GM12892 (cell line): Measurements from ENCODE around the gene ADRA2B.

ENCODE experiments used
- DNase-seq: peaks from one replicate; pipeline ENCODE4 v3.0.0; 2011; ENCODE audit not compliant: insufficient read length
- FAIRE-seq: peaks from 2 replicates; lab custom pipeline; 2011; peaks lifted over from hg19 to GRCh38; lab: Jason Lieb, UNC
- POLR2A ChIP-seq: IDR thresholded peaks from 2 replicates; pipeline ENCODE4 v1.6.1; 2011; ENCODE audit warnings: low read depth, low read length, control low read depth
- POLR2AphosphoS5 ChIP-seq: IDR thresholded peaks from 2 replicates; pipeline ENCODE4 v1.6.1; 2011; ENCODE audit warnings: low read depth, low read length, control low read depth
- TAF1 ChIP-seq: IDR thresholded peaks from 2 replicates; pipeline ENCODE4 v1.6.1; 2011; ENCODE audit warnings: low read depth, mild to moderate bottlenecking, control low read depth, low read length, borderline replicate concordance

ADRA2B gene

GRCh38 chr2:96104487-96104861 lies 11.9 kb downstream of the ADRA2B start:
- TF ChIP-seq TAF1 = no peak
- TF ChIP-seq POLR2AphosphoS5 = no peak
- no peak for TF ChIP-seq POLR2A
- no peak for FAIRE-seq
- no peak for DNase-seq

GRCh38 chr2:96103761-96104486 lies 12.4 kb downstream of the ADRA2B start:
- DNase-seq (peak; percentile 8), FAIRE-seq (no peak)
- TF ChIP-seq POLR2A (no peak), POLR2AphosphoS5 (no peak), TAF1 (no peak)

DNA sequence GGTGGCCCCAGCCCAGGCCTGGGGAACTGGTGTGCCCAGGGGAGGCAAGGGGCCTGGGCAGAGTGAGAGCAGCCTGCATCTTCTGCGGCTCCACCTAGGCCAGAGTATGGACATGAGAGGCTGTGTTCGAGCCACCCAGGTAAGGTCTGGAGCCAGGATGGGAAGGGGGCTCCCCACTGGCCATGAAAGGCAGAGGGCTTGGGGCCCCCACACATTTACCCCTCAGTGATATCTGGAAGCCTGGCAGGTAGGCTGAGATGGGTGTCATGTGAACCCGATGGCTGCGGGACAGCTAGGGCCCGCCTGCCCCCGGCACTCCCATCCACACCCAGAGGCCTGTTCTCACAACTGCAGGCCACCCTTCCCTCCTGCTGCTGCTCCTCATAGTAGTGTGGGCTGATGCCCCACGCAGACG lies 13.2 kb downstream of the ADRA2B start:
- peak; percentile 9 for DNase-seq
- TF ChIP-seq POLR2A (no peak), POLR2AphosphoS5 (no peak), TAF1 (no peak)
- FAIRE-seq = no peak

- DNase-seq (peak; percentile 7), FAIRE-seq (no peak)
- TF ChIP-seq POLR2AphosphoS5 = no peak
- no peak for TF ChIP-seq POLR2A
- TF ChIP-seq TAF1 = no peak
Measured at GRCh38 chr2:96102596-96103186, 13.7 kb downstream of the ADRA2B start.

DNA sequence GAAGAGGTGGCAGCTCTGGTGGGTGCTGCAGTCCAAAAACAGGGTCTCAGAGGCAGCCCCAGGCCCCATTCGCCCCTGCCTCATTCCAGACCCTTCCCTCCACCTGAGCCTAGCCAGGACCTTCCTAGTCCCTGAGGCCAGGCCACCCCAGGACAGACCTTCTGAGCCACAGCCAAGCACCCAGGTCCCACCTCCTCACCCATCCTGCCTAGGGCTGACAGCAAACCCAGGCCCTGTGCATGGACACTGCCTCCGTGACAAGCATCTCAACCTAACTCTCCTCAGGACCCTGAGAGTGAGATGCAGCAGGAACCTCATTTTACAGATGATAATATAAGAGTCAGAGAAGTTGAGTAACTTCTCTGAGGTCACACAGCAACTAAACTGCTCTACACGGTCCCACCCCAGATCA lies 15.5 kb downstream of the ADRA2B start:
- DNase-seq (peak; percentile 7), FAIRE-seq (no peak)
- TF ChIP-seq POLR2AphosphoS5 (no peak), POLR2A (no peak), TAF1 (no peak)

DNA sequence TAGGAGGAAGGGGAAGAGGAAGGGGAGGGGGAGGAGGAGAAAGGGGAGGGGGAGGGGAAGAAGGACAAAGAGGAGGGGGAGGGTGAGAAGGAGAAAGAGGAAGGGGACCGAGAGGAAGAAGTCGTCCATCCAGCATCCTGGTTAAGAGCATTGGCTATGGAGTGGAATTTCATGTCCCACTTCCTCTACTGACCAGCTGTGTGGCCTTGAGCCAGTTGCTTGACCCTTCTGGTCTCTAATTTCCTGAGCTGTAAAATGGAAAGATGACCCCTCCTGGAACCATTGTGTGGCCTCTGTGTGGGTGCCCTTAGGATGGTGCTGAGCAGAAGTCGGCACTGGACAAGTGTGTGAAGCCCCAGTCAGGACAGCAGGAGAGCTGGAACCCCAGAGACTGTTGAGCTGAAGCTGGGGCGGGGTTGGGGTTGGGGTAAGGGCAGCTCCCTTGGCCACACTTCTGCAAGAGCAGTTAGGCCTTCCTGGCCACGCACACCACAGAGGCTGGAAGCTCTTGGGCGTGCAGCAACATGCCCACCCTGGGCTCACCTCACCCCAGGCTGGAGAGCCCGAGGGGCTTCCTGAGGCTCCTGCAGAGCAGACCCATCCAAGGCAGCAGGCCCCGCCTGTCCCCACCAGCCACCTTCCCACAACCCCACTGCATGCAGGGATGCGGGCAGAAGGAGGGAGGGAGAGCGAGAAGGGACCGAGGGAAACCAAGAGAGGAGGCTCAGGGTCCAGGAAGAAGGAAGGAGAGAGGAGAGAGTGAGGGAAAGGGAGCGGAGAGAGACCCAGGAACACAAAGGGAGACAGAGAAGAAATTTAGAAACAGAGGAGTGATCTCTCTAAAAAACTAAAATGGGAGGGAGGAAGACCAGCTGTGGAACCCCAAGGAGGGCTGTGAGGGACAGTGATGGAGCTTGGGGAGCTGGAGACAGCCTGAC lies 16.2 kb downstream of the ADRA2B start:
- TF ChIP-seq POLR2A = no peak
- no peak for TF ChIP-seq POLR2AphosphoS5
- no peak for TF ChIP-seq TAF1
- FAIRE-seq (no peak), DNase-seq (peak; percentile 3)

GRCh38 chr2:96098900-96099590 lies 17.3 kb downstream of the ADRA2B start:
- no peak for TF ChIP-seq POLR2AphosphoS5
- TF ChIP-seq TAF1 = no peak
- TF ChIP-seq POLR2A = no peak
- DNase-seq (peak; percentile 1), FAIRE-seq (no peak)

GRCh38 chr2:96097951-96098823 lies 18.2 kb downstream of the ADRA2B start:
- no peak for TF ChIP-seq POLR2AphosphoS5
- no peak for TF ChIP-seq POLR2A
- no peak for TF ChIP-seq TAF1
- FAIRE-seq (no peak), DNase-seq (no peak)

- TF ChIP-seq TAF1 = no peak
- TF ChIP-seq POLR2AphosphoS5 = no peak
- TF ChIP-seq POLR2A = no peak
- no peak for FAIRE-seq
Measured at GRCh38 chr2:96097441-96097840, 18.9 kb downstream of the ADRA2B start.

GRCh38 chr2:96095116-96095636 lies 21.2 kb downstream of the ADRA2B start:
- DNase-seq = no peak
- no peak for TF ChIP-seq POLR2AphosphoS5
- no peak for TF ChIP-seq POLR2A
- no peak for TF ChIP-seq TAF1
- FAIRE-seq = no peak

More at GRCh38 chr2:96097441-96097840, 18.9 kb downstream of the ADRA2B start:
- DNase-seq = no peak
